ENCODE measurements around the gene CHRNA4.

The CHRNA4 gene

DNA sequence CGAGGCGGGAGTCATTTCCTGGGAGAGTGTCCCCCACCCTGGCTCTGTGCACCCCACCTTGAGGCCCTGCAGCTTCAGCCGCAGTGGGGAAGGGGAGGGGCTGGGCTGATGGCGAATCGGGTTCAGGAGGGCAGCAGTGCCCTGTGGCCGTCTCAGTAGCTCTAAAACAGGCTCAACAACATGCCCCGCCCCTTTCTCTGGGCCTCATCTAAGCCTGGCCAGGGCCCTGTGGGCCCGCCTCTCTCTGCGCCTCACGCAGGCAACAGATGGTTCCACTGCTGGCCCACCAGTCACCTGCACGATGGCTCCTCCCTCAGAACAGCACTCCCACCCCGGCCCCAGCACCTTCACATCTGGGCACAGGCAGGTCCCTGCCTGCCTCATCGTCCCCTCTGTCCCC is 30.2 kb downstream of the CHRNA4 start:
- TF ChIP-seq, protein P1, sequence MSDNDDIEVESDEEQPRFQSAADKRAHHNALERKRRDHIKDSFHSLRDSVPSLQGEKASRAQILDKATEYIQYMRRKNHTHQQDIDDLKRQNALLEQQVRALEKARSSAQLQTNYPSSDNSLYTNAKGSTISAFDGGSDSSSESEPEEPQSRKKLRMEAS (IDR thresholded peaks at IDR 0.05; ENCODE audit: low read depth, low read length), result no peak
- TF ChIP-seq MYC (IDR thresholded peaks at IDR 0.05; ENCODE audit: low read depth, low read length) (no peak), POLR2A (IDR thresholded peaks at IDR 0.05; ENCODE audit: extremely low read depth, insufficient read length) (no peak)
- TF ChIP-seq, protein P2, sequence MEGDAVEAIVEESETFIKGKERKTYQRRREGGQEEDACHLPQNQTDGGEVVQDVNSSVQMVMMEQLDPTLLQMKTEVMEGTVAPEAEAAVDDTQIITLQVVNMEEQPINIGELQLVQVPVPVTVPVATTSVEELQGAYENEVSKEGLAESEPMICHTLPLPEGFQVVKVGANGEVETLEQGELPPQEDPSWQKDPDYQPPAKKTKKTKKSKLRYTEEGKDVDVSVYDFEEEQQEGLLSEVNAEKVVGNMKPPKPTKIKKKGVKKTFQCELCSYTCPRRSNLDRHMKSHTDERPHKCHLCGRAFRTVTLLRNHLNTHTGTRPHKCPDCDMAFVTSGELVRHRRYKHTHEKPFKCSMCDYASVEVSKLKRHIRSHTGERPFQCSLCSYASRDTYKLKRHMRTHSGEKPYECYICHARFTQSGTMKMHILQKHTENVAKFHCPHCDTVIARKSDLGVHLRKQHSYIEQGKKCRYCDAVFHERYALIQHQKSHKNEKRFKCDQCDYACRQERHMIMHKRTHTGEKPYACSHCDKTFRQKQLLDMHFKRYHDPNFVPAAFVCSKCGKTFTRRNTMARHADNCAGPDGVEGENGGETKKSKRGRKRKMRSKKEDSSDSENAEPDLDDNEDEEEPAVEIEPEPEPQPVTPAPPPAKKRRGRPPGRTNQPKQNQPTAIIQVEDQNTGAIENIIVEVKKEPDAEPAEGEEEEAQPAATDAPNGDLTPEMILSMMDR (IDR thresholded peaks at IDR 0.05; ENCODE audit: low read depth, low read length), result no peak
- H3K4me3 ChIP-seq (ENCODE audit: low read depth, low read length), result no peak overlapping the region
- no peak for DNase-seq (ENCODE audit: low read depth)

DNA sequence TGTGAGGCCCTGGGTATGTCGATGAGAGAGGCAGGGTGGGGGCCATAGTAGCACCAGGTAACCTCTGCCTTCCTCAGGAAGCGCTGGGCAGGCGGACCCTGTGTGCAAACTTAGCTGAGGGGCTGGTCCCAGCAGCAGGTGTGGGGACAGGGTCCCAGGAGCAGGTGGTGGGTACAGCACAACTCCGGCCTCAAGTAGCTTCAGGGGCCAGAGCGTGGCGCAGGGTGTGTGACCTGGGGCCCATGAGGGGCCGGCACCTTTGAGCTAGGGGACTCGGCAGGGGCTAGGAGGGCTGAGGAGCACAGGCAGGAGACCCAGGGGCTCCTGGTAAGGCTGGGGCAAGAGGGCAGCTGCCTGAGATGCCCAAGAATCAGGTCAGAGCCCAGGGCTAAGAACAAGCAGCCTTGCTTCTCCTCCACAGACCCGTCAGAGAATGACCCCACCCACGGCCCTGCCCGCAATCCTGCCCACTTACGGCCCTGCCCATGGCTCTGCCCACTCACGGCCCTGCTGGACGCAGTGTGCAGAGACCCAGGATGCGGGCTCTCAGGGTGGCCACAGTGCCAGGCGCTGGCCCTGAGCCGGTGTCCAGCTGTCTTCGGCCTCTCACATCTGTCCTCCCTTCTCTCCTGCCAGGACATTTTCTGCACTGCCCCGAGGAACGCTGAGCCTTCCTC is 30.9 kb downstream of the CHRNA4 start:
- no peak overlapping the region for H3K4me3 ChIP-seq (ENCODE audit: low read depth, low read length)
- no peak for DNase-seq (ENCODE audit: low read depth)
- TF ChIP-seq, protein P1 (IDR thresholded peaks at IDR 0.05; ENCODE audit: low read depth, low read length), result no peak
- TF ChIP-seq MYC (IDR thresholded peaks at IDR 0.05; ENCODE audit: low read depth, low read length), result no peak
- no peak for TF ChIP-seq POLR2A (IDR thresholded peaks at IDR 0.05; ENCODE audit: extremely low read depth, insufficient read length)
- TF ChIP-seq, protein P2 (IDR thresholded peaks at IDR 0.05; ENCODE audit: low read depth, low read length), result no peak

DNA sequence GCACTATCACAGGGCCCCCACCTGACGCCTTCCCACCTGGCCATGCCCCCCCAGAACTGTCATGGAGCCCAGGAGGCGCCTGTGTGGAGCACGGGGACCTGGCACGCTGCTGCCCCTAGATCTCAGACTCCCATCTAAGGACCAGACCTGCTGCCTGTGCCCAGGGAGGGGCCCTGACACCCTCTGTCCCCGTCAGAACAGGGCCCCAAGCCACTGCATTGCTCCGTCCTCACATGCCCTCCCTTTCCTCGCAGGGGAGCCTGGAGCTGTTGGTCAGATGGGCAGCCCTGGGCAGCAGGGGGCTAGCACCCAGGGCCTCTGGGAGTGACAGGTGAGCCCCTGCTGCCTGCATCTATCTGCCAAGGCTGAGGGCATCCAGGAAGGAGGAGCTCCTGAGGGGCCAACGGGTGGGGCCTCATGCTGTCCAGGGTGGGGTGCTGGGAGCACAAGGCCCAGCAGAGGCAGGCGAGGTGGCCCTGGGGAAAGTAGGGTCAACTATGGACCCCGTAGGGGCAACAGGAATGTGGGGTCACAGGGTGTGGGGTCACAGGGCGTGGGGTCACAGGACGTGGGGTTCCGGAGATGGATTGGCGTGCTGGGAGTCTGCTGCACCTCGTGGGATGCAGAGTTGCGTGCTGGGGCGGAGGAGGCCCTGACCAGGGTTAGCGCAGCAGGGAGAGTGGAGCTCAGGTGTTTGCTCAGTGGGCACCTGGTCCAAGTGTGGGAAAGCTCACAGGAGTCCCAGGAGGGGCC is 31.6 kb downstream of the CHRNA4 start:
- TF ChIP-seq, protein P1 (IDR thresholded peaks at IDR 0.05; ENCODE audit: low read depth, low read length), result no peak
- TF ChIP-seq POLR2A (IDR thresholded peaks at IDR 0.05; ENCODE audit: extremely low read depth, insufficient read length), result no peak
- TF ChIP-seq, protein P2 (IDR thresholded peaks at IDR 0.05; ENCODE audit: low read depth, low read length), result no peak
- TF ChIP-seq MYC (IDR thresholded peaks at IDR 0.05; ENCODE audit: low read depth, low read length), result no peak
- DNase-seq (ENCODE audit: low read depth), result no peak
- H3K4me3 ChIP-seq (ENCODE audit: low read depth, low read length), result no peak overlapping the region

DNA sequence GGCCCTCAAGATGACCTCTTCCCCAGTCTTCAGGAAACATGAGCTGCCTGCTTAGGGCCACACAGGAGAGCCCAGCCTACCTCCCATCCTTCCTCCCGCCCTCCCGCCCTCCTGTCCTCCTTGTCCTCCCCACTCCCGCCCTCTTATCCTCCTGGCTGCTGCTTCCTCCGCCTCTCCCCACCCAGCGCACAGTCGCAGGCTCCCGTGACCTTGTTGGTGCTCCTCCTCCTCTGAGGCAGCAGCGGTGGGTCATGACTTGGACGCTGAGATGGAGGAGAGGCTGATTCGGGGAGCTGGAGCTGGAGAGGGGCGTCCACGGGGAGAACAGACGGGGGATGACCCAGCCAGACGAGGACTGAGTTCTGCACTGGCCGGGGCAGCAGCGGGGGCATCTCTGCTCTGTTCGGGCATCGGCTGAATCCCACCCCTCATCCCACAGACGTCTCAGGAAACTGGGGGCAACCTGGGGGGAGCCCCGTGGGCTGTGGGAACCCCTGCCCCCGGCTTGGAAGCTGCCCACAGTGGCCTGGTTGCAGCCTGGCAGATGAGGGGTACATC is 32.4 kb downstream of the CHRNA4 start:
- no peak for DNase-seq (ENCODE audit: low read depth)
- no peak overlapping the region for H3K4me3 ChIP-seq (ENCODE audit: low read depth, low read length)
- TF ChIP-seq, protein P2 (IDR thresholded peaks at IDR 0.05; ENCODE audit: low read depth, low read length), result no peak
- no peak for TF ChIP-seq MYC (IDR thresholded peaks at IDR 0.05; ENCODE audit: low read depth, low read length)
- TF ChIP-seq POLR2A (IDR thresholded peaks at IDR 0.05; ENCODE audit: extremely low read depth, insufficient read length), result no peak
- TF ChIP-seq, protein P1 (IDR thresholded peaks at IDR 0.05; ENCODE audit: low read depth, low read length), result no peak

DNA sequence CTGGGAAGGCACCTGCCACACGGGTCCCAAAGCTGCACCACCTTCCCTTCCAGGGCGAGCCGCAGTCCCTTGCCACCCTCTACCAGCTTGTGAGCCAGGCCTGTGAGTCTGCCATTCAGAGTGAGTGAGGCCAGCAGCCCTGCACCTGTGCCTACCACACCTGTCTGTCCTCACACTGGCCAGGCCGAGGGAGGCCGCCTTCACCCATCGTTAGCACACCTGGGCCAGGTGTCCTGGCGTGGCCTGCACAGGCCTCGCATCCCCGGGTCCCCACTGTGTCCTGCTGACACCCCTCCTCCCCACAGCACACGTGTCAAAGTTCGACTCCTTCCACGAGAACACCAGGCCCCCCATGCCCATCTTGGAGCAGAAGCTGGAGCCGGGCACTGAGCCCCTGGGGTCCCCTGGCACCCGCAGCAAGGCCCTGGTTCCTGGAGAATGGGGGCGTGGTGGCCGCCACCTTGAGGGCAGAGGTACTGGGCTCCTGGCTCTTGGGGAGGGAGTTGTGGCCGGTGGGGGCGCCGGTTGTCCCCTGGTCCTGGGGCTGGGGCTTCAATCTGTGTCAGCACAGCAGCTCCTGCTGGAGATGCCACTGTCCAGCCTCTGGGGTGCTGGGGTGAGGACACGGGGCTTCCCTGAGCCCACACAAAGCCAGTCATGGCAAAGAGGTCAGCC is 33.0 kb downstream of the CHRNA4 start:
- DNase-seq (ENCODE audit: low read depth), result no peak
- TF ChIP-seq POLR2A (IDR thresholded peaks at IDR 0.05; ENCODE audit: extremely low read depth, insufficient read length) (no peak), MYC (IDR thresholded peaks at IDR 0.05; ENCODE audit: low read depth, low read length) (no peak)
- TF ChIP-seq, protein P1 (IDR thresholded peaks at IDR 0.05; ENCODE audit: low read depth, low read length), result no peak
- TF ChIP-seq, protein P2 (IDR thresholded peaks at IDR 0.05; ENCODE audit: low read depth, low read length), result no peak
- no peak overlapping the region for H3K4me3 ChIP-seq (ENCODE audit: low read depth, low read length)
